ENCODE data around the gene RAPGEF2.

- TF ChIP-seq CTCF (conservative IDR thresholded peaks at IDR 0.05) (no peak), EZH2 (IDR thresholded peaks at IDR 0.05; ENCODE audit: low read depth) (no peak)
Observed at GRCh38 chr4:159360549-159360948, 257.7 kb downstream of the RAPGEF2 start.

Measured in PC-9 (cell line).